K562 (cell line): ENCODE measurements around the gene C20orf96.

Experiments used
- EZH2 ChIP-seq: IDR thresholded peaks from 2 replicates; pipeline ENCODE4 v1.6.1; 2012; ENCODE audit warnings: low read depth, mild to moderate bottlenecking, inconsistent platforms, low read length, borderline replicate concordance
- HMGN3 ChIP-seq: IDR thresholded peaks from 2 replicates; pipeline ENCODE4 v1.6.1; 2011; ENCODE audit warnings: borderline replicate concordance, low read depth, mild to moderate bottlenecking, mixed read lengths, low read length; ENCODE audit not compliant: insufficient read length; ENCODE audit errors: extremely low read depth
- KLF16 ChIP-seq: IDR thresholded peaks from 2 replicates; pipeline ENCODE4 v1.6.1; 2016; ENCODE audit warnings: antibody characterized with exemption
- SMARCB1 ChIP-seq: IDR thresholded peaks from 2 replicates; pipeline ENCODE4 v1.6.1; 2011; ENCODE audit warnings: improper control_type of control experiment, low read depth; ENCODE audit not compliant: insufficient read length
- TF ChIP-seq, protein P1 (sequence below), 3 experiments: IDR thresholded peaks in 2 of 3; conservative IDR thresholded peaks in 1 of 3; 2 replicates each; pipeline ENCODE4 v1.5.1; 2011 to 2012; ENCODE audit warnings: low read length in 3 of 3, mild to moderate bottlenecking in 3 of 3, control low read depth in 2 of 3, improper control_type of control experiment in 1 of 3, inconsistent platforms in 1 of 3, low read depth in 1 of 3, mixed read lengths in 1 of 3, moderate library complexity in 1 of 3; ENCODE audit not compliant: insufficient read depth in 2 of 3
- TF ChIP-seq, protein P2 (sequence below), 2 experiments: fragments of 450-650 bp in 1 of 2; sonication (generic) in 1 of 2; formaldehyde crosslinking; conservative IDR thresholded peaks; 2 replicates each; pipeline versions ENCODE4 v1.4.0 to v1.8.1; 2020 to 2022; ENCODE audit warnings: mild to moderate bottlenecking in 1 of 2, missing genetic modification reagents in 1 of 2

DNA sequence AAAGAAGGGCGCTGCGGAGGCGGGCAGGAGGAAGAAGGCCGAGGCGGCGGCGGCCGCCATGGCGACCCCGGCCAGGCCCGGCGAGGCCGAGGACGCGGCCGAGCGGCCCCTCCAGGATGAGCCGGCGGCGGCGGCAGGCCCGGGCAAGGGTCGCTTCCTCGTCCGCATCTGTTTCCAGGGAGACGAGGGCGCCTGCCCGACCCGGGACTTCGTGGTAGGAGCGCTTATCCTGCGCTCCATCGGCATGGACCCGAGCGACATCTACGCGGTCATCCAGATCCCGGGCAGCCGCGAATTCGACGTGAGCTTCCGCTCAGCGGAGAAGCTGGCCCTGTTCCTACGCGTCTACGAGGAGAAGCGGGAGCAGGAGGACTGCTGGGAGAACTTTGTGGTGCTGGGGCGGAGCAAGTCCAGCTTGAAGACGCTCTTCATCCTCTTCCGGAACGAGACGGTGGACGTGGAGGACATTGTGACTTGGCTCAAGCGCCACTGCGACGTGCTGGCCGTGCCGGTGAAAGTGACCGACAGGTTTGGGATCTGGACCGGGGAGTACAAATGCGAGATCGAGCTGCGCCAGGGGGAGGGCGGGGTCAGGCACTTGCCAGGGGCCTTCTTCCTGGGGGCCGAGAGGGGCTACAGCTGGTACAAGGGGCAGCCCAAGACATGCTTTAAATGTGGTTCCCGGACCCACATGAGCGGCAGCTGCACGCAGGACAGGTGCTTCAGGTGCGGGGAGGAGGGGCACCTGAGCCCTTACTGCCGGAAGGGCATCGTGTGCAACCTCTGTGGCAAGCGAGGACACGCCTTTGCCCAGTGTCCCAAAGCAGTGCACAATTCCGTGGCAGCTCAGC, 7.6 kb upstream of the C20orf96 start:
- no peak for TF ChIP-seq EZH2
- TF ChIP-seq, protein P1, sequence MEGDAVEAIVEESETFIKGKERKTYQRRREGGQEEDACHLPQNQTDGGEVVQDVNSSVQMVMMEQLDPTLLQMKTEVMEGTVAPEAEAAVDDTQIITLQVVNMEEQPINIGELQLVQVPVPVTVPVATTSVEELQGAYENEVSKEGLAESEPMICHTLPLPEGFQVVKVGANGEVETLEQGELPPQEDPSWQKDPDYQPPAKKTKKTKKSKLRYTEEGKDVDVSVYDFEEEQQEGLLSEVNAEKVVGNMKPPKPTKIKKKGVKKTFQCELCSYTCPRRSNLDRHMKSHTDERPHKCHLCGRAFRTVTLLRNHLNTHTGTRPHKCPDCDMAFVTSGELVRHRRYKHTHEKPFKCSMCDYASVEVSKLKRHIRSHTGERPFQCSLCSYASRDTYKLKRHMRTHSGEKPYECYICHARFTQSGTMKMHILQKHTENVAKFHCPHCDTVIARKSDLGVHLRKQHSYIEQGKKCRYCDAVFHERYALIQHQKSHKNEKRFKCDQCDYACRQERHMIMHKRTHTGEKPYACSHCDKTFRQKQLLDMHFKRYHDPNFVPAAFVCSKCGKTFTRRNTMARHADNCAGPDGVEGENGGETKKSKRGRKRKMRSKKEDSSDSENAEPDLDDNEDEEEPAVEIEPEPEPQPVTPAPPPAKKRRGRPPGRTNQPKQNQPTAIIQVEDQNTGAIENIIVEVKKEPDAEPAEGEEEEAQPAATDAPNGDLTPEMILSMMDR (IDR thresholded peaks at IDR 0.05 in 2 of 3, conservative IDR thresholded peaks at IDR 0.05 in 1 of 3; ENCODE audit: insufficient read depth in 2 of 3, low read depth in 1 of 3, low read length in 3 of 3), result no peak
- TF ChIP-seq HMGN3, result no peak
- TF ChIP-seq, protein P2, sequence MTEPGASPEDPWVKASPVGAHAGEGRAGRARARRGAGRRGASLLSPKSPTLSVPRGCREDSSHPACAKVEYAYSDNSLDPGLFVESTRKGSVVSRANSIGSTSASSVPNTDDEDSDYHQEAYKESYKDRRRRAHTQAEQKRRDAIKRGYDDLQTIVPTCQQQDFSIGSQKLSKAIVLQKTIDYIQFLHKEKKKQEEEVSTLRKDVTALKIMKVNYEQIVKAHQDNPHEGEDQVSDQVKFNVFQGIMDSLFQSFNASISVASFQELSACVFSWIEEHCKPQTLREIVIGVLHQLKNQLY (CRISPR knock-in tag; conservative IDR thresholded peaks at IDR 0.05), result no peak
- no peak for TF ChIP-seq KLF16
- TF ChIP-seq SMARCB1, result no peak
